Measurements from ENCODE around the gene GPR21. TPM values are rescaled to one million over a fixed set of nuclear protein-coding genes. Genes with fewer than 3 reads are reported as not detected.

Gene GPR21
- total and polyA plus RNA-seq, 8 donors = 0.16 to 0.97 (median 0.55) TPM; not detected in 3

GRCh38 chr9:123083680-123084079, 50.2 kb downstream of the GPR21 start:
- no peak overlapping the region for H3K4me3 ChIP-seq
- 66 to 68% methylated on average over 6 of the region's 6 CpGs for WGBS, 2 donors
- ATAC-seq (no peak), DNase-seq (no peak), FAIRE-seq (no peak)
- H3K27ac ChIP-seq = no peak overlapping the region
- intact Hi-C loops (cut with DNase I) = loop anchor here in 1 of 3 donors (10.0 kb wide), 1 partner anchor 271 kb away; the partner anchor contains the start of gene CRB2
- no peak for TF ChIP-seq CTCF (IDR thresholded peaks at IDR 0.05)
- no peaks in the 10 kb centered on the region for H3K4me1 ChIP-seq
- H3K36me3 ChIP-seq = peaks cover 0 to 5% (median 0%) of the 10 kb centered on the region in 3 donors
- H3K27me3 ChIP-seq = no peaks in the 10 kb centered on the region
- no peaks in the 10 kb centered on the region for H3K9me3 ChIP-seq

- intact Hi-C loops (cut with DNase I) = loop anchor here in 1 of 3 donors (10.0 kb wide), 1 partner anchor 271 kb away; the partner anchor contains the start of gene CRB2
Observed at GRCh38 chr9:123084256-123084655, 50.8 kb downstream of the GPR21 start.

More at GRCh38 chr9:123084256-123084655, 50.8 kb downstream of the GPR21 start:
- H3K4me3 ChIP-seq = no peak overlapping the region
- H3K27ac ChIP-seq = no peak overlapping the region
- no peak for DNase-seq
- ATAC-seq = no peak
- WGBS, 2 donors = 90 to 96% methylated on average over 1 of the region's 1 CpG
- H3K36me3 ChIP-seq = peaks cover 0 to 5% (median 0%) of the 10 kb centered on the region in 3 donors
- H3K27me3 ChIP-seq = no peaks in the 10 kb centered on the region
- H3K9me3 ChIP-seq = no peaks in the 10 kb centered on the region
- no peak for FAIRE-seq
- no peak for TF ChIP-seq CTCF (IDR thresholded peaks at IDR 0.05)
- no peaks in the 10 kb centered on the region for H3K4me1 ChIP-seq

Other genes starting within 250 kb of the GPR21 start
- not detected for gene OR5C1, start 244.7 kb upstream of the GPR21 start, total RNA-seq
- gene OR5C1, start 244.7 kb upstream of the GPR21 start, polyA plus RNA-seq = not detected
- not detected for gene OR1K1, start 233.5 kb upstream of the GPR21 start, total RNA-seq
- not detected for gene OR1K1, start 233.5 kb upstream of the GPR21 start, polyA plus RNA-seq
- 10 to 100 TPM in 1 of 6 donors, 1 to 10 TPM in 5; 3.0 to 10.9 (median 6.0) TPM for gene PDCL, start 205.1 kb upstream of the GPR21 start, total RNA-seq
- gene PDCL, start 205.1 kb upstream of the GPR21 start, polyA plus RNA-seq = 1 to 10 TPM; 3.6 to 6.6 TPM
- 10 to 100 TPM; 10.9 to 18.7 (median 12.9) TPM for gene RC3H2, start 128.3 kb upstream of the GPR21 start, total RNA-seq
- gene RC3H2, start 128.3 kb upstream of the GPR21 start, polyA plus RNA-seq = 1 to 10 TPM; 4.1 to 5.4 TPM
- gene ZBTB6, start 120.3 kb upstream of the GPR21 start, total RNA-seq = 1 to 10 TPM; 2.2 to 5.3 (median 3.2) TPM
- 1 to 10 TPM in 1 of 2 donors, under 1 TPM in 1; 0.87 to 3.4 TPM for gene ZBTB6, start 120.3 kb upstream of the GPR21 start, polyA plus RNA-seq
- 1 to 10 TPM; 2.3 to 5.3 (median 3.1) TPM for gene ZBTB26, start 102.2 kb upstream of the GPR21 start, total RNA-seq
- gene ZBTB26, start 102.2 kb upstream of the GPR21 start, polyA plus RNA-seq = 1 to 10 TPM; 1.5 to 3.5 TPM
- gene RABGAP1, start 92.6 kb upstream of the GPR21 start, total RNA-seq = 10 to 100 TPM; 19.4 to 35.2 (median 20.6) TPM
- 10 to 100 TPM in 1 of 2 donors, 1 to 10 TPM in 1; 7.6 to 11.7 TPM for gene RABGAP1, start 92.6 kb upstream of the GPR21 start, polyA plus RNA-seq
- gene STRBP, start 234.9 kb downstream of the GPR21 start, total RNA-seq = 10 to 100 TPM; 10.8 to 17.8 (median 13.5) TPM
- gene STRBP, start 234.9 kb downstream of the GPR21 start, polyA plus RNA-seq = 1 to 10 TPM; 8.0 to 9.9 TPM

Data from pancreas (tissue), 10 donors.